Lower leg skin (tissue), 3 donors: ENCODE data around the gene COX18.

Source experiments
- CTCF ChIP-seq, 3 donors: fragments of 450-650 bp; IDR thresholded peaks; one replicate each; pipeline ENCODE4 v1.5.1; 2016; ENCODE audit warnings: antibody characterized with exemption in 3 of 3, mild to moderate bottlenecking in 3 of 3, moderate library complexity in 2 of 3
- POLR2A ChIP-seq, 2 donors: fragments of 450-650 bp; IDR thresholded peaks; one replicate each; pipeline ENCODE4 v1.6.1; 2016 to 2017; ENCODE audit warnings: antibody characterized with exemption in 2 of 2, mild to moderate bottlenecking in 1 of 2, moderate library complexity in 1 of 2

GRCh38 chr4:73013310-73013709, 56.2 kb downstream of the COX18 start:
- no peak for TF ChIP-seq CTCF (IDR thresholded peaks at IDR 0.05)
- no peak for TF ChIP-seq POLR2A (IDR thresholded peaks at IDR 0.05)
